Stimulated activated CD4-positive, alpha-beta T cell treated with anti-CD3 and anti-CD28 coated beads, Interleukin-4, amount 100 ng/mL, for 4 hours (primary cell): ENCODE measurements around the gene UBE2D3.

Experiments used
- DNase-seq, 2 experiments: peaks; one replicate each; pipeline ENCODE4 v3.0.0-alpha.2; 2020

The UBE2D3 gene

DNA sequence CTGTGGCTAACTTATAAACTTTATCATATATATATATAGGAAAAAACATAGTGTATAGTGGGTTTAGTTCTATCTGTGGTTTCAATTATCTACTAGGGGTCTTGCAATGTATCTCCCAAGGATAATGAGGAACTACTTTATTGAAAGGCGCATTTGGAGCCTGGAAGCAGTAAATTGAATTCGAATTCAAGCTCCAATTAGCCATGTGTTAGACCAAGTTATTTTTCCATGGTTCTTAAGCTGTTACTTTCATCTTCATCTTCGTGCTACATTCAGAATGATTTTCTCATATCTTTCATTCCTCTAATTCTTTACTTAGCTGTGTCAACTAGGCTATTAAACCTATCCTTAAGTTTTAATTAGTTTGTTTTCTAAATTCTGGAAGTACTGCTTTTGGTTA, 39.4 kb downstream of the UBE2D3 start:
- DNase-seq = no peak

- DNase-seq = no peak
Measured at GRCh38 chr4:102787096-102787881, 40.1 kb downstream of the UBE2D3 start.

DNA sequence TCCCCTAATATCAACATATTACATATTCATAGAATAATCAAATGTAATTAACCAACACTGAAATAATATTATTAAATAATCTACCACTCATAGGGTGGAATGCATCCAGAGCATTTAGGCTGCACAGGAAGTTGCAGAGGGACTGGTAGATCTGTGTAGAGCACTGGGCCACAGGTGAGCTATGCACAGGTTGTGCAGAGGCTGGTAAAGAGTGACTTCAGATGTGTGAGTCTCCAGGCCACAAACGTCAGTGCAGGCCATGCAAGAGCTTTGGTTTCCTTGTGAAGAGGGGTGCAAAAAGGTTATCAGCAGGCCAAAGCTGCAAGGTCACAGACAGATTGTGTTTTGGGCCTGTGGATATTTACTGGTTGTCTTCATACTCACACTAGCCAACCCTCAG, 41.1 kb downstream of the UBE2D3 start:
- DNase-seq = no peak

DNA sequence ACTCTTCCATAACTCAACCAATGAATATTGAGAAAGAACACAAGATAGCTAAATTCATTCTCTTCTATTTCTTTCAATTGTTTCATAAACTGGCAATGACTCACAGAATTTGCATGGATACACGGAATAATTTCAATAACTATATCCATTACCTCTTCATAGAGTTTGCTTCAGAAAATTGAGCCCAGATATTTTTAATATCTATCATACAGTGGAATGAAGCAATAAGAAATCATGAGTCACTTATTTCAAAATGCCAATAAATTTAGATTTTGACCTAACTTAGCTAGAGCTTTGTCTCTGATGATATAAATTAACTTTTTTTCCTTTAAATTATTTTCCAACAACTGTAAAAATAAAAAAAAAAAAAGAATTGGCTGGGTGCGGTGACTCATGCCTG, 44.3 kb downstream of the UBE2D3 start:
- DNase-seq = no peak

- DNase-seq = no peak
Measured at GRCh38 chr4:102781570-102781969, 45.8 kb downstream of the UBE2D3 start.

GRCh38 chr4:102780476-102781144, 46.7 kb downstream of the UBE2D3 start:
- no peak for DNase-seq

- no peak for DNase-seq
Measured at GRCh38 chr4:102779204-102779603, 48.1 kb downstream of the UBE2D3 start.

- DNase-seq = no peak
Measured at GRCh38 chr4:102778720-102779119, 48.6 kb downstream of the UBE2D3 start.

DNA sequence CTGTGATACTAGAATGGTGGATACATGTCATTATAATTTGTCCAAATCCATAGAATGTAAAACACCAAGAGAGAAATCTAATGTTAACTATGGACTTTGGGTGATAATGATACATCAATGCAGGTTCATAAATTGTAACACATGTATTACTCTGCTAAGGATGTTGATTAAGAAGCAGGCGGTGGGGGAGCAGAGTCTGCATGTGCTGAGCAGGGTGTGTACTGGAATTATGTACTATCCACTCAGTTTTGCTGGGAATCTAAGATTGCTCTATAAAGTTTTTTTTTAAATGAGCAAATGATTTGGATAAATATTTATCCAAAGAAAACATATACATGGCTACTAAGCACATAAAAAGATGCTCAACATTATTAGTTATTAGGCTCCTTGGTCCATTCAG, 51.5 kb downstream of the UBE2D3 start:
- no peak for DNase-seq

DNA sequence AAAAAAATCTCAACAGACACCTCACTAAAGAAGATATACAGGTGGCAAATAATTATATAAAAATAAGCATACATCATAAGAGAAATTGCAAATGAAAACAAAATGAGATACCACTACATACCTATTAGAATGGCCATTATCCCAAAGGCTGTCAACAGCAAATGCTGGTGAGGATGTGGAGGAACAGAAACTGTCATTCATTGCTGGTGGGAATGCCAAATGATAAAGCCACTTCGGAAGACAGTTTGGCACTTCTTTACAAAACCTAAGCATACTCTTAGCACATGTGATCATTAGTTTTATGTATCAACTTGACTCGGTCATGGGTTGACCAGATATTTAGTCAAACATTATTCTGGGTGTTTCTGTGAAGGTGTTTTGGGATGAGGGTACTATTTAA, 53.1 kb downstream of the UBE2D3 start:
- no peak for DNase-seq

- no peak for DNase-seq
Measured at GRCh38 chr4:102772738-102773340, 54.5 kb downstream of the UBE2D3 start.

DNA sequence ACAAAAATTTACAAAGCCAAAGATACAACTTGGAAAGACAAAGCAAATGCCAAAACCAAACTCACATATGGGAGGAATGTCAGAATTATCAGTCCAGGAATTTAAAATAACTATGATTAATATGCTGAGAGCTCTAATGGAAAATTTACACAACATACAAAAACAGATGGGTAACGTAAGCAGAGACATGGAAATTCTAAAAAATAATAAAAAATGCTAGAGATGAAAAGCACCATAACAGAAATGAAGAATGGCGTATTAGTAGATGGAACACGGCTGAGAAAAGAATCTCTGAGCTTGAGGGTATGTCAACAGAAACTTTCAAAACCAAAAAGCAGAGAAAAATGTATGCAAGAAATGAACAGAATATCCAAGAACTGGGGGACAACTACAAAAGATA, 62.5 kb downstream of the UBE2D3 start:
- no peak for DNase-seq

DNA sequence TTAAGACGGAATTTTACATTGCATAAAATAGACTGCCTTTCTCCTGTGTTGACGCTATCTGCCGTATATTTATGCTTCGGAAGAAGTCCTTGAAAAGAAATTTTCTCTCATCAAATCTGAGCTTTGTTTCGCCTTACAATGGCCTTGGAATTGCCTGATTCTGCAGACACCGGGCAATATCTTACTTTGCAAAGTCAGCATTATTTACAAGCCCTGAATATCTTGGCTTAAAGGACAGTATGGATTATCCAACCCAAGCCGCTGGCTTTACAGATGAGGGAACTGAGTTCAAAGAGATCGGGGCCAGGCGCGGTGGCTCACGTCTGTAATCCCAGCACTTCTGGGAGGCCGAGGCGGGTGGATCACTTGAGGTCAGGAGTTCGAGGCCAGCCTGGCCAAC, 65.4 kb downstream of the UBE2D3 start:
- DNase-seq = no peak

DNA sequence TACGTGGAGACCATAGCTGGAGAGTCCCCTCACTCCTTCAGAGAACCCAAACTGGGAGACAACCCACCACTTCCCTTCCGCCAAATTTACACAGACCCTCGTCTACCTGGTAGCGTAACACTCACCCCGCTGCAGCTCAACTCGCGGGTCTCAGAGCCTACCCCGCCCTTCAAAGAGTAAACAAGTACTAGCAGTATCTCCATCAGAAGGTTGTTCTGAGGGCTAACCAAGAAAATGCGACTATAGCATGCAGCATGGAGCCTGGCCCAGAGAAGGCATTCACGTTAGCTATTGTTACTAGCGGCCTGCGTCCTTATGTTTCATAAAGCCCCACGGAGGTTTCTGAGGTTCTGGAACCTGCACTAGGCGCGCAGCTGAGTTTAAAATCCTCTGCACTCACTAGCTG, 66.1 kb downstream of the UBE2D3 start:
- DNase-seq = peak in 1 of 2 experiments; percentile 17

GRCh38 chr4:102760645-102761295, 66.6 kb downstream of the UBE2D3 start, which contains the start of gene MANBA:
MANBA (minus strand) TSS chr4:102760968; CDS start chr4:102760894, 74 bp downstream.
- peak; percentile 75 to 85 for DNase-seq

- no peak for DNase-seq
Measured at GRCh38 chr4:102759831-102760644, 67.3 kb downstream of the UBE2D3 start.

- DNase-seq = no peak
Measured at GRCh38 chr4:102758241-102759160, 68.8 kb downstream of the UBE2D3 start.

DNA sequence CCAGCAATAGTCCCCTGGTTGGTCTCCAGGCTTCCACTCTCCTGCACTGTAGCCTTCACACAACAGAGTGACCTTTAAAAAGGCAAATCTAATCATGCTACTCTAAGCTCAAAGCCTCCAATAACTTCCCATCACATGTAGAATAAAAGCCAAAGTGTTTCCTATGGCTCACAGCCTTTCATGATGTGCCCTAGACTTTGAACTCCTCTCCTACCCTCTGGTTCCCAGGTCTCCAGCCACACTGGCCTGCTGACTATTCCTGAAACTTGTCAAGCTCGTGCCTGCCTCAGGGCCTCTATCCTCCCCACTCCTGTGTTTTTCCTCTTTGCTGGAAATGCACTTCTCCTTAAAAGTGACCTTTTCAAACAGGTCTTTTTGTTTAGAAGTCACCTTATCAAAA, 69.7 kb downstream of the UBE2D3 start:
- no peak for DNase-seq

GRCh38 chr4:102754044-102754443, 73.3 kb downstream of the UBE2D3 start:
- no peak for DNase-seq

DNA sequence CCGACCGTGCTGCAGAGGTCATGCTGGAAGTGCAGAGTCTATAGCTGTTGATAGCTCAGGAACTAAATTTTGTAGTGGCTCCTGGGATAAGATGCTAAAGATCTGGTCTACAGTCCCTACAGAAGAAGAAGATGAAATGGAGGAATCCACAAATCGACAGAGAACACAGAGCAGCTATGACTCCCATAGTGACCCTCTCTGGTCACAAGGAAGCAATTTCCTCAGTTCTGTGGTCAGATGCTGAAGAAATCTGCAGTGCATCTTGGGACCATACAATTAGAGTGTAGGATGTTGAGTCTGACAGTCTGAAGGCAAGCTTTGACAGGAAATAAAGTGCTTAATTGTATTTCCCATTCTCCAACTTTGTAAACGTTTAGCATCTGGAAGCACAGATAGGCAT, 75.4 kb downstream of the UBE2D3 start:
- DNase-seq = no peak
